Femur (tissue), 1 donor: Measurements from ENCODE around the gene VPS13C.
"Not testable (repeated sequence)": the region's sequence is repeated elsewhere in the genome, so short reads cannot be mapped to it uniquely, and the experiment has no call there.

Source experiments
- DNase-seq: peaks from one replicate; pipeline ENCODE4 v3.0.0-alpha.2; 2017

VPS13C gene

DNA sequence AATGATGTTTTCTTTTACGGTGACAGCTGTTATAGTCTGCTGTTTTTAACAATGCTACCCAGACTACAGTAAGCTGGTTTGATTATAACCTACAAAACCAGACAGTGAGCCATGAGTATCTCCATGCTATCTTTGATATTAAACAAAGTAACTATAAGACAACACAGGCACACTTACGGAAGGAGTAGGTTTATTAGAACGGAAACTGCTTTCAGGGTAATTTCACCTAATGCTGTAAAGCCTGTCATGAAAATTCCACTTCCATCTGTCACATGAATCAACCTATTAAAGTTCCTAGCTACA is 33.0 kb downstream of the VPS13C start:
- DNase-seq: no peak

GRCh38 chr15:62026487-62027262 is 33.6 kb downstream of the VPS13C start:
- DNase-seq: no peak

GRCh38 chr15:62021991-62022600 is 38.2 kb downstream of the VPS13C start:
- DNase-seq: no peak

DNA sequence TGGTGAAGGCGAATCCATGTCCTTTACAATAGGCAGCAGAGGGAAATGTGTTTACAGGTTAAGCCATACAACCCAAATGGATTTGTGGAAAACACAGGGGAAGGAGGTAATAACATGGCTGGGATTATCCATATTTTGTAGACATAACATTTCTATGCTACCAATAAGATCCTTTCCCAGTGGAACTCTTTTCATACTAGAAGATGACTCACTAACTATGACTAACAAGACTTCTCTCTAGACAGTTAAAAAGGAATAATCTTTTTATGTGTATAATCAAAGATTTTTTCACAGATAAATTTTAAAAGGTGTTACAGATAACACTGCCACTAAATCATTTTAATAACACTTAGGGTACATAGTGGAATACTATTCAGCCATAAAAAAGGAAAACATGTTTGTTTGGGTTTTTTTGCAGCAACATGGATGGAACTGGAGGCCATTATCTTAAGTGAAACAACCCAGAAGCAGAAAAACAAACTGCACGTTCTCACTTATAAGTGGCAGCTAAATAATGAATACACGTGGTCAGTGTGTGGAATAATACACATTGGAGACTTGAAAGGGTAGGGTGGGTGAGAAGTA is 39.6 kb downstream of the VPS13C start:
- no peak for DNase-seq

DNA sequence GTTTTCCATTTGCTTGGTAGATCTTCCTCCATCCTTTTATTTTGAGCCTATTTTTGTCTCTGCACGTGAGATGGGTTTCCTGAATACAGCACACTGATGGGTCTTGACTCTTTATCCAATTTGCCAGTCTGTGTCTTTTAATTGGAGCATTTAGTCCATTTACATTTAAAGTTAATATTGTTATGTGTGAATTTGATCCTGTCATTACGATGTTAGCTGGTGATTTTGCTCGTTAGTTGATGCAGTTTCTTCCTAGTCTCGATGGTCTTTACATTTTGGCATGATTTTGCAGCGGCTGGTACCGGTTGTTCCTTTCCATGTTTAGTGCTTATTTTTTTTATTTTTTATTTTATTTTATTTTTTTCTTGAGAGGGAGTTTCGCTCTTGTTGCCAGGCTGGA is 54.9 kb downstream of the VPS13C start:
- not testable (repeated sequence) for DNase-seq

- no peak for DNase-seq
These were observed 62.5 kb downstream of the VPS13C start for GRCh38 chr15:61997786-61998185.

GRCh38 chr15:61996056-61996635 is 64.1 kb downstream of the VPS13C start:
- DNase-seq: no peak

DNA sequence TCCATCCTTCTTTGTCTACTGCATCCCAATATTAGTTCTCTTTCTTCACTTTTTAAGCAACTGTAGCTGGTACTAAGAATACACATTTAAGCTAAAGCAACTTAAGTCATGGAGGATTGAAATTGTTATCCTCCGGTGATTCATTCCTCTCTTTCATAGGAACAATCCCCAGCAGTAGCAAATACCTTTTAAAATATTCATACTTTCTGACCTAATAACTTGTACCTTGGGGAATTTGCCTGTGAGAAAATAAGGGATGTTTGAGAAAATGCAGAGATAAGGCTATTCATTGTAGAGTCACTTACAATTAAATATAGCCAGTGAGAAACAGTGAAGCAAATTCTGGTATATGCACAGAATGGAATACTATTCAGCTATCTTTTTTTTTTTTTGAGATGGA is 66.0 kb downstream of the VPS13C start:
- DNase-seq: no peak

DNA sequence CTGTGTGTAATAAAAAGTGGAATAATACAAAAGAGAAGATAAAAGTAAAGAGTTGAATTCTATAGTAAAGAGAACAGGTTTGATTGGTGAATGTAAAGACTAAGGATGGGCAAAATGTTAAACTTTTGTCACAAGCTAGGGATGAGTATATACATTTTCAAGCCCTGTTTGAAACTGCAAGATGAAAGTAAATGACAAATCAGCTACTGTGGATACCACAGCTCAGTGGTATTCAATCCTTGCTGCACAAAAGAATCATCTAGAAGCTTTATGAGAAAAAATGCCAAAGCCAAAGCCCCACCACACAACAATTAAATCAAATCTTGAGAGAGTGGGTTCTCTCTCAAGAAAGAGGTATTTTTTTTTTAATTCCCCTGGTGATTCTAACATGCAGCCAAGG is 67.7 kb downstream of the VPS13C start:
- DNase-seq: no peak

DNA sequence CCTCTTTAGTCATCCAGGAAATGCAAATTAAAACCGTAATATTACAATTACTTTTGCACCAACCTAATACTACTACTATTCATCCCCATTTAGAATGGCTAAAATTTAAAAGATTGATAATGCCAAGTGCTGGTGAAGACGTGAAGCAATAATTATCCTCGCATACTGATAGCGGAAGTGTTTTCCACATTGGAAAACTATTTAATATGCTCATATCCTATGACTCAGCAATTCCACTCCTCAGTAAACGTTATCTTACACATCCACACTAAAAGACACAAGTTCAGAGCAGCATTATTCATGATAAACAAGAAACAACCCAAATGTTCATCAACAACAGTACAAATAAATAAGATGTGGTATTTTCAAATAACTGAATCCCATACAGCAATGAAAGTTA is 70.6 kb downstream of the VPS13C start:
- DNase-seq: no peak

DNA sequence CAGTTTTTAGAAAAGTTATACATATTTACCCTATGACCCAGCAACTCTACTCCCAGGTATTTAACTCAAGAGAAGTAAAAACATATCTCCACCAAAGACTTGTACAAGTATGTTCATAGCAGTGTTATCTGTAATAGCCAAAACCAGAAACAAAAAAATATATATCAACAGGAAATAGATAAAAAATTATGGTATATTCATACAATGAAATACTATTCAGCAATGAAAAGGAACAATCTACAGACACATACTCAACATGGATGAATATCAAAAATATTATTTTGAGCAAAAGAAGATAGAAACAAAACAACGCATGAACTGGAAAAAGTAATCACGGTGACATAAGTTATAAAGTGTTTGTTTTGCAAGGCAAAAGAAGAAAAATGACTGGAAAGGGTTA is 72.4 kb downstream of the VPS13C start:
- no peak for DNase-seq

DNA sequence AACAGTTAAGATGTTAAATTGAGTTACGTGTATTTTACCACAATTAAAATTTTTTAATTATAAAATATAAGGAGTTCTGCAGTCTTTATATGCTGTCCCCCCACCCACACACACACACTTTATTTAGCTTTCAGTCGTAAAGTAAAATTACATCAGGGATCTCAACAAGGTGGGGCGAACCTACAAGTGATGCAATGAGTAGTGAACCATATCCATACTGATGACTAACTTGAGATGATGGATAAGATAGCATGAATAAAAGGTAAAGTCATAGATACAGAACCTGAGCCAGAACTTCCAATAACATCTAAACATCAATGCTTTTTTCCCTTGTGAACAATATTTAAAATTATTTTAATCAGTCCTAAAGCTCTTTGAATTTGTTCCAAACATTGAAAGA is 77.2 kb downstream of the VPS13C start:
- DNase-seq: no peak

- DNase-seq: no peak
These were observed 82.0 kb downstream of the VPS13C start for GRCh38 chr15:61978225-61978624.

GRCh38 chr15:61974759-61975158 is 85.5 kb downstream of the VPS13C start:
- no peak for DNase-seq

GRCh38 chr15:61974118-61974517 is 86.1 kb downstream of the VPS13C start:
- no peak for DNase-seq

DNA sequence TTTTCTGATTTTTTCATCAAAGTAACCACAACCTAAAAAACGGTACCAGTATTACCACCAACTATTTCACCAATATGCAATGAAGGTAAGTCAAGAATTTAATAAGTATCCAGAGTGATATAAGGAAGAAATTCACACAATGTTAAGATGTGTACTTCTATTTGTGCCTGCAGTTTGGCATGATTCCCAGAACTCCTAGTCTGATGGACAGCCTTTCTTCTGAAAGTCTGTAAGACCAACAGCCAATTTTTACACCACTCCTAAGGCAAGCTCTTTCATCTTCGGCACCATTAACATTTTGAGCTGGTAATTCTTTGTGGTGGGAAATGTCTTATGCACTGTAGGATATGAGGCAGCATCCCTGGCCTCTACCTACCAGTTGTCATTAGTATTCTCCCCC is 108.3 kb downstream of the VPS13C start:
- no peak for DNase-seq

- DNase-seq: no peak
These were observed 113.5 kb downstream of the VPS13C start for GRCh38 chr15:61946778-61947177.

GRCh38 chr15:61943992-61944391 is 116.3 kb downstream of the VPS13C start:
- no peak for DNase-seq

GRCh38 chr15:61938249-61938648 is 122.0 kb downstream of the VPS13C start:
- no peak for DNase-seq

- DNase-seq: no peak
These were observed 123.6 kb downstream of the VPS13C start for GRCh38 chr15:61936528-61937195.

GRCh38 chr15:61935493-61935892 is 124.8 kb downstream of the VPS13C start:
- DNase-seq: no peak

DNA sequence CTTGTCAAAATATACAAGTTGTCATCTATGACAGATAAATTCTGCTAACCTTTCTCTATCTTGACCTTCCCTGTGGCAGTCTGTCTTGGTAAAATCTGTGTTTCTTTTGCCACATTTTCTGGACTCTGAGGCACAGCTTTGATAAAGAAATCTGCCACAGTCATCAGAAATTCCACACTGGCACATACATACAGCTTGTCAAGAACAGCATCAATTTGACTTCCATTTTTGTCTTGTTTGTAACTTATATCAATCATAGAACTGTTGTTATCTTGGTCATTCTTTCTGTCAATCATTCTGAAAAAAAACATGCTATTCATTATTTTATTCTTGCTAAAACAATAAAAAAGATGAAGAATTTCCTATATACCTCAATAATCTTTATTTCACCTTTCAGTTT is 130.8 kb downstream of the VPS13C start:
- no peak for DNase-seq

DNA sequence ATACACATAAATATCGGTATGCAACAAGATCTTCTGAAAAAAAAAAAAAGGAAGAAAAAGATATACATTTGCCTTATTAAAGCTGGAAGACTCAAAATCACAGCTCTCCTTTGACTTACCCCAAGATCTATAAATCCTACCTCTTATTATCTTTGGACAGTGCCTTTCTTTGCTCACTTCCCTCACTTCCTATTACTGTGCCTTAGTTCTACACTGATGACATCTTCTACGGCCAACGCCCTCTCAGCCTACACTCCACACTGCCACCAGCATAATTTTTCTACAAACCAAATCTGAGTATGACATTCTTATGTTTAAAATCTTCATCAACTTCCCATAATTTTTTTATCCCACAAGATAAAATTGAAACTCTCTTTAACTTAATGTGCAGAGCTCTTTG is 137.1 kb downstream of the VPS13C start:
- DNase-seq: no peak

DNA sequence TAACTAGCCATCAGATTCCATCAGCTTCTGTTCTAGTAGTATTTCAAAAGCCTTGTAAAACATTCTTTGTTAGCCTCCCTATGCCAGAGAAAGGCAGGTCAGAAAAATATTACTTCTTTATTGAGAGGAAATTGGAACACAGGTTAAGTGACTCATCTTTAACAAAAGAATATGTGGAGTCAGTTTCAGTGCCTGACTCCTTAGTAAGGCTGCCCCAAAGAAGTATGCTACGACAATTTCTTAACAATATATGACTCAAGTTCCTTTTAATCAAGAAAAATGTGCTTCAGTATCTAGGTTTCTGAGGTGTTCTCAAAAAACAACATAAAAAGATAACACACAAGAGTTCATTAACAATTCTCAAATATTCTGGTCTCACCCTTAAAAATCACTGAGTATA is 139.2 kb downstream of the VPS13C start:
- no peak for DNase-seq
